ENCODE results near the gene EHF.

- TF ChIP-seq, protein P1, sequence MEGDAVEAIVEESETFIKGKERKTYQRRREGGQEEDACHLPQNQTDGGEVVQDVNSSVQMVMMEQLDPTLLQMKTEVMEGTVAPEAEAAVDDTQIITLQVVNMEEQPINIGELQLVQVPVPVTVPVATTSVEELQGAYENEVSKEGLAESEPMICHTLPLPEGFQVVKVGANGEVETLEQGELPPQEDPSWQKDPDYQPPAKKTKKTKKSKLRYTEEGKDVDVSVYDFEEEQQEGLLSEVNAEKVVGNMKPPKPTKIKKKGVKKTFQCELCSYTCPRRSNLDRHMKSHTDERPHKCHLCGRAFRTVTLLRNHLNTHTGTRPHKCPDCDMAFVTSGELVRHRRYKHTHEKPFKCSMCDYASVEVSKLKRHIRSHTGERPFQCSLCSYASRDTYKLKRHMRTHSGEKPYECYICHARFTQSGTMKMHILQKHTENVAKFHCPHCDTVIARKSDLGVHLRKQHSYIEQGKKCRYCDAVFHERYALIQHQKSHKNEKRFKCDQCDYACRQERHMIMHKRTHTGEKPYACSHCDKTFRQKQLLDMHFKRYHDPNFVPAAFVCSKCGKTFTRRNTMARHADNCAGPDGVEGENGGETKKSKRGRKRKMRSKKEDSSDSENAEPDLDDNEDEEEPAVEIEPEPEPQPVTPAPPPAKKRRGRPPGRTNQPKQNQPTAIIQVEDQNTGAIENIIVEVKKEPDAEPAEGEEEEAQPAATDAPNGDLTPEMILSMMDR (IDR thresholded peaks at IDR 0.05): no peak
- no peak for TF ChIP-seq POLR2A (IDR thresholded peaks at IDR 0.05)
- no peak for TF ChIP-seq EP300 (IDR thresholded peaks at IDR 0.05)
Measured at GRCh38 chr11:34595960-34596644, 24.8 kb upstream of the EHF start.

Measured in ovary (tissue), 3 donors.